Hepatocyte (in vitro differentiated cells): ENCODE data around the gene GCSH. TPM values are rescaled to one million over a fixed set of nuclear protein-coding genes. Genes with fewer than 3 reads are reported as not detected.

ENCODE experiments used
- DNase-seq: peaks from one replicate; pipeline ENCODE4 v3.0.0-alpha.2; 2016; ENCODE audit warnings: low spot score
- H2AFZ ChIP-seq: fragments of 200-600 bp; sonication (generic); 2 replicates; pipeline ENCODE4 v1.6.0; 2016; ENCODE audit warnings: antibody characterized with exemption, mild to moderate bottlenecking
- H3K27ac ChIP-seq: fragments of 200-600 bp; sonication (generic); 2 replicates; pipeline ENCODE4 v1.5.1; 2016; ENCODE audit warnings: mild to moderate bottlenecking
- H3K27me3 ChIP-seq: fragments of 200-600 bp; sonication (generic); 2 replicates; pipeline ENCODE4 v1.6.1; 2016
- H3K36me3 ChIP-seq: fragments of 200-600 bp; sonication (generic); replicated peaks from 2 replicates; pipeline ENCODE4 v1.5.1; 2016; ENCODE audit warnings: low read depth; ENCODE audit not compliant: insufficient read depth
- H3K4me1 ChIP-seq: fragments of 200-600 bp; sonication (generic); 2 replicates; pipeline ENCODE4 v1.5.1; 2016; ENCODE audit warnings: mild to moderate bottlenecking, moderate library complexity; ENCODE audit not compliant: insufficient read depth
- H3K4me2 ChIP-seq: fragments of 200-600 bp; sonication (generic); 2 replicates; pipeline ENCODE4 v1.6.0; 2016
- H3K4me3 ChIP-seq: fragments of 200-600 bp; sonication (generic); 2 replicates; pipeline ENCODE4 v1.5.1; 2016; ENCODE audit warnings: mild to moderate bottlenecking
- H3K79me2 ChIP-seq: fragments of 200-600 bp; sonication (generic); 2 replicates; pipeline ENCODE4 v1.6.0; 2017; ENCODE audit warnings: mild to moderate bottlenecking
- H3K9me2 ChIP-seq: fragments of 200-600 bp; sonication (generic); replicated peaks from 2 replicates; pipeline ENCODE4 v1.6.0; 2017; ENCODE audit warnings: mild to moderate bottlenecking; ENCODE audit not compliant: insufficient read depth
- H3K9me3 ChIP-seq: fragments of 200-600 bp; sonication (generic); 2 replicates; pipeline ENCODE4 v1.5.1; 2016; ENCODE audit warnings: low read depth, mild to moderate bottlenecking
- H4K20me1 ChIP-seq: fragments of 200-600 bp; sonication (generic); 2 replicates; pipeline ENCODE4 v1.6.0; 2016; ENCODE audit warnings: mild to moderate bottlenecking; ENCODE audit not compliant: insufficient read depth, poor library complexity, severe bottlenecking
- EZH2 ChIP-seq: fragments of 200-600 bp; sonication (generic); IDR thresholded peaks from 2 replicates; pipeline ENCODE4 v1.6.1; 2016; ENCODE audit warnings: antibody characterized with exemption, mild to moderate bottlenecking, borderline replicate concordance
- EZH2phosphoT487 ChIP-seq: fragments of 200-600 bp; sonication (generic); IDR thresholded peaks from one replicate; pipeline ENCODE4 v1.6.1; 2018; ENCODE audit warnings: antibody characterized with exemption, mild to moderate bottlenecking, low read depth, moderate library complexity; ENCODE audit not compliant: unreplicated experiment, severe bottlenecking
- WGBS: methylation state at CpG from one replicate; pipeline ENCODE4 v1.1.6; 2016; ENCODE audit warnings: low lambda C conversion rate; ENCODE audit errors: missing lambda C conversion rate; 5-methylcytosine and 5-hydroxymethylcytosine counted together
- polyA plus RNA-seq: library from polyadenylated mRNA; unstranded; fragments of >200 nt; fragmentation: Nextera tagmentation; extraction: Ambion mirVana; gene quantifications from 2 replicates; pipeline ENCODE4 v1.2.1, GENCODE V29; 2016
- total RNA-seq: library from RNA; depleted of rRNA; stranded (reverse); fragments of >200 nt; gene quantifications from 2 replicates; pipeline ENCODE4 v1.2.3, GENCODE V29; 2014
- TF ChIP-seq, protein P1 (sequence below): fragments of 200-600 bp; sonication (generic); IDR thresholded peaks from 2 replicates; pipeline ENCODE4 v1.5.1; 2016; ENCODE audit warnings: antibody characterized with exemption, mild to moderate bottlenecking; ENCODE audit not compliant: poor library complexity

GCSH gene
- total and polyA plus RNA-seq, 2 experiments from 2014 or later, result 53.6 to 83.1 TPM

DNA sequence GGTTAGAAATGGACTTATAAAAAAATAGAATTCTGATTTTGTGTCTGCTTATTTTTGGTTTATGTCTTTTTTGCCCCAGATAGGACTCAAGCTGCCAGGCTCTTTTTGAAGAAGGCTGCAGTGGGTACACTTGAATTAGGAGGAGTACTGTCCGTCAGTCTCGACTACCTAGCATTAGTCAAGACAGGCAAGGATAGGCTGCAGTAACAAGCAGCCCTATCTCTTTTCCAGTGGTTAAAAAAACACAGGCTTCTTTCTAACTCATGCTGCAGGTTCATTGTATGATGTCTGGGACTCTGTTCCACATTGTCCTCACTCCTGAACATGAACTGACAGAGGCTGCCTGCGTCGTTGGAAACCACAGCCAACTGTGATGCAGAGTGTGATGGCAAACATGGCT is 27.1 kb downstream of the GCSH start:
- Histone ChIP-seq H3K9me3 (no peaks in the 10 kb centered on the region), H3K27me3 (no peaks in the 10 kb centered on the region), H3K36me3 (no peaks in the 10 kb centered on the region), H3K27ac (no peak overlapping the region), H3K9me2 (no peaks in the 10 kb centered on the region), H3K4me3 (no peak overlapping the region), H3K4me2 (no peak overlapping the region), H3K79me2 (no peaks in the 10 kb centered on the region), H2AFZ (no peak overlapping the region), H4K20me1 (no peaks in the 10 kb centered on the region), H3K4me1 (peaks cover 9% of the 10 kb centered on the region)
- TF ChIP-seq EZH2phosphoT487, result no peak
- TF ChIP-seq EZH2, result no peak
- TF ChIP-seq, protein P1, sequence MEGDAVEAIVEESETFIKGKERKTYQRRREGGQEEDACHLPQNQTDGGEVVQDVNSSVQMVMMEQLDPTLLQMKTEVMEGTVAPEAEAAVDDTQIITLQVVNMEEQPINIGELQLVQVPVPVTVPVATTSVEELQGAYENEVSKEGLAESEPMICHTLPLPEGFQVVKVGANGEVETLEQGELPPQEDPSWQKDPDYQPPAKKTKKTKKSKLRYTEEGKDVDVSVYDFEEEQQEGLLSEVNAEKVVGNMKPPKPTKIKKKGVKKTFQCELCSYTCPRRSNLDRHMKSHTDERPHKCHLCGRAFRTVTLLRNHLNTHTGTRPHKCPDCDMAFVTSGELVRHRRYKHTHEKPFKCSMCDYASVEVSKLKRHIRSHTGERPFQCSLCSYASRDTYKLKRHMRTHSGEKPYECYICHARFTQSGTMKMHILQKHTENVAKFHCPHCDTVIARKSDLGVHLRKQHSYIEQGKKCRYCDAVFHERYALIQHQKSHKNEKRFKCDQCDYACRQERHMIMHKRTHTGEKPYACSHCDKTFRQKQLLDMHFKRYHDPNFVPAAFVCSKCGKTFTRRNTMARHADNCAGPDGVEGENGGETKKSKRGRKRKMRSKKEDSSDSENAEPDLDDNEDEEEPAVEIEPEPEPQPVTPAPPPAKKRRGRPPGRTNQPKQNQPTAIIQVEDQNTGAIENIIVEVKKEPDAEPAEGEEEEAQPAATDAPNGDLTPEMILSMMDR, result no peak
- DNase-seq, result no peak
- WGBS, result 92% methylated on average over 4 of the region's 4 CpGs

DNA sequence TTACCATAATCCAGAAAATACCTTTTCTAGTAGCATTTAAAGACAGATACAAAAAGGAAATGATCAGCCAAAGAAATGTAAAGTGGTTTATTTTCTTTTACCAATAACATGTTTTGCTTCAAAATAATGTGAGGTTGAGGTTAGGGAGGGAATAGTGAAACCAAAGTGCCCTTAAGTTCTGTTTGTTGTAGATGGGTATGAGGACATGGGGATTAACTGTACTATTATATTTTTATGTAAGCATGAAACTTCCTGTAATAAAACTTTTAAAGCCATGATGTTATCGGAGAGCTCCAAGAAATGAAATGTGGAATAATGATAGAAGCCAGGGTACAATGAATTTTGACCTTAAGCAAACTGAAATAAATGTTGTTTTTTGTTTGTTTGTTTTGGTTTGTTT is 29.0 kb downstream of the GCSH start:
- Histone ChIP-seq H3K4me1 (peaks cover 9% of the 10 kb centered on the region), H3K27ac (peak overlapping the region; percentile 65), H3K4me2 (peak overlapping the region; percentile 49), H3K4me3 (no peak overlapping the region), H3K27me3 (no peaks in the 10 kb centered on the region), H4K20me1 (no peaks in the 10 kb centered on the region), H3K36me3 (no peaks in the 10 kb centered on the region), H3K9me3 (no peaks in the 10 kb centered on the region), H2AFZ (no peak overlapping the region), H3K79me2 (no peaks in the 10 kb centered on the region), H3K9me2 (no peaks in the 10 kb centered on the region)
- TF ChIP-seq EZH2phosphoT487, result no peak
- TF ChIP-seq EZH2, result no peak
- TF ChIP-seq, protein P1, result no peak
- no peak for DNase-seq
- WGBS, result 52% methylated on average over 1 of the region's 1 CpG

DNA sequence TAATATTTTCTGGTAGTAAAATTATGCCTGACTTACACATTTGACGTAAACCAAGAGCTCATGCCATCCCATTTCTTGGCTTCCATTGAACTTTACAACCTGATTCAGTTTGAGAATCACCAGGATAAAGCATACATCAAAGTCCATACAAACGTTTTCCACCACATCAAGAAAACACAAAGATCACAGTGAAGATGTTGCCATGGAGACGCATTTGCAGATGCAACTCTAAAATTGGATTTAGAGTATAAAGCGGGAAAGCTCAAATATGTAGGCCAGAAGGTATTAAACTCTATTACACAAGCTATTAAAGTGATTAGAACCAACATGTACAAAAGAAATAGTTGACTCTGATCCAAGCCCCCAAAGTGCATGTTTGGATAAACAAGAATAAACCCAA is 29.5 kb downstream of the GCSH start:
- Histone ChIP-seq H3K27ac (peak overlapping the region; percentile 65), H2AFZ (no peak overlapping the region), H3K4me3 (no peak overlapping the region), H3K27me3 (no peaks in the 10 kb centered on the region), H3K4me2 (peak overlapping the region; percentile 49), H3K9me2 (no peaks in the 10 kb centered on the region), H3K36me3 (no peaks in the 10 kb centered on the region), H3K4me1 (peaks cover 9% of the 10 kb centered on the region), H3K79me2 (no peaks in the 10 kb centered on the region), H4K20me1 (no peaks in the 10 kb centered on the region), H3K9me3 (no peaks in the 10 kb centered on the region)
- 60% methylated on average over 4 of the region's 4 CpGs for WGBS
- TF ChIP-seq EZH2, result no peak
- no peak for TF ChIP-seq EZH2phosphoT487
- TF ChIP-seq, protein P1, result no peak
- DNase-seq, result peak; percentile 27
